Uterus (tissue), 4 donors: ENCODE measurements around the gene MRI1. TPM values are rescaled to one million over a fixed set of nuclear protein-coding genes. Genes with fewer than 3 reads are reported as not detected.

ENCODE experiments used
- DNase-seq, 2 donors: peaks; one replicate each; pipeline ENCODE4 v3.0.0-alpha.2; 2019 to 2020
- H3K27ac ChIP-seq, 2 donors: fragments of 200-600 bp; sonication (generic); 1 replicate in 1 of 2; 2 replicates in 1 of 2; pipeline ENCODE4 v1.5.1; 2016 to 2018
- H3K27me3 ChIP-seq, 2 donors: fragments of 200-600 bp; sonication (generic); one replicate each; pipeline ENCODE4 v1.5.1; 2018 to 2019; ENCODE audit warnings: control low read depth in 1 of 2
- H3K36me3 ChIP-seq, 2 donors: fragments of 200-600 bp; sonication (generic); one replicate each; pipeline ENCODE4 v1.5.1; 2019; ENCODE audit warnings: control low read depth in 1 of 2
- H3K4me1 ChIP-seq, 2 donors: fragments of 200-600 bp; sonication (generic); one replicate each; pipeline ENCODE4 v1.5.1; 2018 to 2019; ENCODE audit warnings: control low read depth in 1 of 2
- H3K4me3 ChIP-seq, 2 donors: fragments of 200-600 bp; sonication (generic); 1 replicate in 1 of 2; 2 replicates in 1 of 2; pipeline ENCODE4 v1.5.1; 2018 to 2019; ENCODE audit warnings: mild to moderate bottlenecking in 1 of 2
- H3K9me3 ChIP-seq, 2 donors: fragments of 200-600 bp; sonication (generic); one replicate each; pipeline ENCODE4 v1.5.1; 2019; ENCODE audit warnings: control low read depth in 1 of 2
- POLR2A ChIP-seq, 2 donors: fragments of 450-650 bp; IDR thresholded peaks; one replicate each; pipeline ENCODE4 v1.6.1; 2016; ENCODE audit warnings: antibody characterized with exemption in 2 of 2, mild to moderate bottlenecking in 1 of 2, moderate library complexity in 1 of 2
- intact Hi-C: fragments of 100-400 bp; cut with DNase I; formaldehyde crosslinking; loops from one replicate; pipeline ENCODE4 v1.15.1; 2023; ENCODE audit warnings: low total_unique reads
- small RNA-seq: library from RNA; depleted of rRNA; stranded (forward); fragments of <200 nt; gene quantifications from one replicate; pipeline ENCODE3, GENCODE V24; 2016
- total RNA-seq, 4 donors: library from RNA; depleted of rRNA in 3 of 4; stranded (reverse); fragments of >200 nt in 3 of 4; gene quantifications; one replicate each; pipeline versions ENCODE4 v1.1.0 to v1.2.4, GENCODE V29; 2014 to 2023
- TF ChIP-seq, protein P1 (sequence below), 4 experiments: fragments of 200-600 bp in 2 of 4; fragments of 450-650 bp in 2 of 4; sonication (generic) in 2 of 4; IDR thresholded peaks; one replicate each; pipeline ENCODE4 v1.5.1; 2016 to 2019; ENCODE audit warnings: antibody characterized with exemption in 4 of 4, mild to moderate bottlenecking in 2 of 4, moderate library complexity in 1 of 4
- donor health status: DM: yes; HTN: yes; CAD: no.

Gene MRI1
- total RNA-seq, 4 donors from 2014 or later, result 33.3 to 62.4 (median 45.9) TPM

- Histone ChIP-seq H3K9me3 (no peaks in the 10 kb centered on the region), H3K36me3 (no peaks in the 10 kb centered on the region), H3K27me3 (no peaks in the 10 kb centered on the region), H3K4me1 (no peaks in the 10 kb centered on the region), H3K4me3 (no peak overlapping the region), H3K27ac (peak overlapping the region; percentile 49 to 52)
- peak in 1 of 2 donors; percentile 55 for DNase-seq
- intact Hi-C loops, result no loop called here
- TF ChIP-seq, protein P1, sequence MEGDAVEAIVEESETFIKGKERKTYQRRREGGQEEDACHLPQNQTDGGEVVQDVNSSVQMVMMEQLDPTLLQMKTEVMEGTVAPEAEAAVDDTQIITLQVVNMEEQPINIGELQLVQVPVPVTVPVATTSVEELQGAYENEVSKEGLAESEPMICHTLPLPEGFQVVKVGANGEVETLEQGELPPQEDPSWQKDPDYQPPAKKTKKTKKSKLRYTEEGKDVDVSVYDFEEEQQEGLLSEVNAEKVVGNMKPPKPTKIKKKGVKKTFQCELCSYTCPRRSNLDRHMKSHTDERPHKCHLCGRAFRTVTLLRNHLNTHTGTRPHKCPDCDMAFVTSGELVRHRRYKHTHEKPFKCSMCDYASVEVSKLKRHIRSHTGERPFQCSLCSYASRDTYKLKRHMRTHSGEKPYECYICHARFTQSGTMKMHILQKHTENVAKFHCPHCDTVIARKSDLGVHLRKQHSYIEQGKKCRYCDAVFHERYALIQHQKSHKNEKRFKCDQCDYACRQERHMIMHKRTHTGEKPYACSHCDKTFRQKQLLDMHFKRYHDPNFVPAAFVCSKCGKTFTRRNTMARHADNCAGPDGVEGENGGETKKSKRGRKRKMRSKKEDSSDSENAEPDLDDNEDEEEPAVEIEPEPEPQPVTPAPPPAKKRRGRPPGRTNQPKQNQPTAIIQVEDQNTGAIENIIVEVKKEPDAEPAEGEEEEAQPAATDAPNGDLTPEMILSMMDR (IDR thresholded peaks at IDR 0.05), result no peak
- no peak for TF ChIP-seq POLR2A (IDR thresholded peaks at IDR 0.05)
These were observed 58.9 kb downstream of the MRI1 start for GRCh38 chr19:13823256-13823655.

Small RNAs within 50 kb of the gene (small RNA-seq; reads per million reads assigned to genes)
- not detected for gene RN7SL619P

Other genes with a start within 250 kb of the MRI1 start
- 100 to 1,000 TPM in 1 of 4 donors, 10 to 100 TPM in 3; 20.5 to 233 (median 77.3) TPM for gene C19orf53, start 9.9 kb downstream of the MRI1 start, total RNA-seq
- gene ZSWIM4, start 30.9 kb downstream of the MRI1 start, total RNA-seq, result 1 to 10 TPM in 3 of 4 donors, under 1 TPM in 1; 0.26 to 8.4 (median 6.0) TPM
- 1 to 10 TPM in 1 of 4 donors, not detected in 3; 1.2 TPM for gene NANOS3, start 112.6 kb downstream of the MRI1 start, total RNA-seq
- gene BRME1, start 141.6 kb downstream of the MRI1 start, total RNA-seq, result 1 to 10 TPM in 3 of 4 donors, not detected in 1; 4.8 to 7.7 (median 5.8) TPM
- 10 to 100 TPM in 2 of 4 donors, 1 to 10 TPM in 2; 3.2 to 44.4 (median 13.2) TPM for gene CC2D1A, start 141.7 kb downstream of the MRI1 start, total RNA-seq
- gene PODNL1, start 173.9 kb downstream of the MRI1 start, total RNA-seq, result under 1 TPM in 2 of 4 donors, not detected in 2; 0.55 to 0.98 TPM
- gene DCAF15, start 188.0 kb downstream of the MRI1 start, total RNA-seq, result 10 to 100 TPM; 11.2 to 39.6 (median 20.1) TPM
- 10 to 100 TPM in 1 of 4 donors, 1 to 10 TPM in 2, under 1 TPM in 1; 0.26 to 14.1 (median 4.1) TPM for gene RFX1, start 241.8 kb downstream of the MRI1 start, total RNA-seq